Measurements from ENCODE around the gene OGFR.
A peak's percentile ranks its signal among the peaks of the same experiment; 100 is the strongest.

Gene OGFR

GRCh38 chr20:62754991-62755356, 49.7 kb upstream of the OGFR start:
- Histone ChIP-seq H3K4me3 (ENCODE audit: low read depth, low read length) (no peak overlapping the region), H3K27ac (ENCODE audit: extremely low read depth, low read depth, low read length) (no peak overlapping the region), H3K4me1 (ENCODE audit: control insufficient read depth, insufficient read depth, low read length) (no peaks in the 10 kb centered on the region), H3K9me3 (ENCODE audit: control insufficient read depth, insufficient read depth, low read depth, low read length) (no peaks in the 10 kb centered on the region), H3K36me3 (ENCODE audit: control insufficient read depth in 2 of 2, insufficient read depth in 1 of 2, low read length in 2 of 2) (no peaks in the 10 kb centered on the region)
- CTCF ChIA-PET: no interaction called here
- TF ChIP-seq ZNF76 (tag by site-specific recombination; IDR thresholded peaks at IDR 0.05; ENCODE audit: borderline replicate concordance, low read depth): no peak
- TF ChIP-seq GLI2 (tag by site-specific recombination; IDR thresholded peaks at IDR 0.05; ENCODE audit: borderline replicate concordance, low read depth): no peak
- peak; percentile 20; the same call in 1 of the 2 replicates for TF ChIP-seq HIC1 (tag by site-specific recombination; IDR thresholded peaks at IDR 0.05)
- peak; percentile 99 for TF ChIP-seq ZNF366 (tag by site-specific recombination; conservative IDR thresholded peaks at IDR 0.05)
- TF ChIP-seq ZNF707 (tag by site-specific recombination; IDR thresholded peaks at IDR 0.05): no peak
- no peak for TF ChIP-seq ZNF140 (tag by site-specific recombination; IDR thresholded peaks at IDR 0.05)
- no peak for TF ChIP-seq ZNF654 (tag by site-specific recombination; IDR thresholded peaks at IDR 0.05; ENCODE audit: low read depth)
- POLR2A ChIA-PET: no interaction called here

GRCh38 chr20:62755817-62756724, 48.6 kb upstream of the OGFR start:
- ChIA-PET CTCF (interaction anchor here (0.6 kb wide), 1 partner anchor 140 kb away, joined by 3 read pairs; no protein-coding TSS in a partner anchor), POLR2A (no interaction called here)
- TF ChIP-seq ZNF335 (tag by site-specific recombination; conservative IDR thresholded peaks at IDR 0.05) (0 out of 2 replicates have a peak, but pooled peaks have one; percentile 41), KLF17 (tag by site-specific recombination; IDR thresholded peaks at IDR 0.05) (peak; percentile 17; the same call in 1 of the 2 replicates), ZNF449 (tag by site-specific recombination; IDR thresholded peaks at IDR 0.05) (no peak), ZNF366 (tag by site-specific recombination; conservative IDR thresholded peaks at IDR 0.05) (peak; percentile 87), KLF1 (tag by site-specific recombination; IDR thresholded peaks at IDR 0.05) (peak; percentile 51), ZNF623 (tag by site-specific recombination; IDR thresholded peaks at IDR 0.05) (peak; percentile 85)
- no peaks in the 10 kb centered on the region for H3K9me3 ChIP-seq (ENCODE audit: control insufficient read depth, insufficient read depth, low read depth, low read length)
- no peak overlapping the region for H3K27ac ChIP-seq (ENCODE audit: extremely low read depth, low read depth, low read length)
- H3K4me1 ChIP-seq (ENCODE audit: control insufficient read depth, insufficient read depth, low read length): no peaks in the 10 kb centered on the region
- H3K4me3 ChIP-seq (ENCODE audit: low read depth, low read length): no peak overlapping the region
- H3K36me3 ChIP-seq (ENCODE audit: control insufficient read depth in 2 of 2, insufficient read depth in 1 of 2, low read length in 2 of 2): no peaks in the 10 kb centered on the region

- TF ChIP-seq EGR2 (tag by site-specific recombination; IDR thresholded peaks at IDR 0.05; ENCODE audit: low read depth): no peak
- peak; percentile 81 for TF ChIP-seq GLIS1 (tag by site-specific recombination; IDR thresholded peaks at IDR 0.05)
- ChIA-PET CTCF (no interaction called here), POLR2A (no interaction called here)
- Histone ChIP-seq H3K36me3 (ENCODE audit: control insufficient read depth in 2 of 2, insufficient read depth in 1 of 2, low read length in 2 of 2) (no peaks in the 10 kb centered on the region), H3K4me3 (ENCODE audit: low read depth, low read length) (no peak overlapping the region), H3K9me3 (ENCODE audit: control insufficient read depth, insufficient read depth, low read depth, low read length) (no peaks in the 10 kb centered on the region), H3K27ac (ENCODE audit: extremely low read depth, low read depth, low read length) (no peak overlapping the region), H3K4me1 (ENCODE audit: control insufficient read depth, insufficient read depth, low read length) (no peaks in the 10 kb centered on the region)
Measured at GRCh38 chr20:62758226-62758912, 46.3 kb upstream of the OGFR start.
